ENCODE results near the gene CNTROB.

The CNTROB gene

GRCh38 chr17:7989781-7990655 is 58.0 kb downstream of the CNTROB start:
- FAIRE-seq: no peak

GRCh38 chr17:7992516-7992915 is 60.5 kb downstream of the CNTROB start:
- FAIRE-seq: no peak

- no peak for FAIRE-seq
Measured at GRCh38 chr17:7992924-7993323, 60.9 kb downstream of the CNTROB start.

DNA sequence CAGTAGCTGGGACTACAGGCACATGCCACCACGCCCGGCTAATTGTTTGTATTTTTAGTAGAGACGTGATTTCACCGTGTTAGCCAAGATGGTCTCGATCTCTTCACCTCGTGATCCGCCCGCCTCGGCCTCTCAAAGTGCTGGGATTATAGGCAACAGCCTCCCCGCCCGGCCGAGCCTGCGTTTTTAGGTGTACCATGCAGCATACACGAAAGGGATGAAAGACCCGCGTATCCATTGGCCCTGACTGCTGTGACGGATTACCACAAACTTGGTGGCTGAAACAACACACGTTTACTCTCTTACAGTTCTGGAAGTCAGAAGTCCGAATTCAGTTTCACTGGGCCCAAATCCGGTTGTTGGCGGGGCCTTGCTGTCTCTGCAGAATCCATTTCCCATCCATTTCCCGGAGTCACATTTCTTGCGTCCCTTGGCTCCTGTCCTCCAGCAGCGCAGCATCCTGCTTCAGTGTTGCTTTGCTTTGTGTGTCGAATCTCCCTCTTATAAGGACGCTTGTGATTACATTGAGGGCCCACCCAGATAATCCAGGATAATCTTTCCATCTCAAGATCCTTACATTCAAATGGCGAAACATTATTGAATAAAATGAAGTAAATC is 62.1 kb downstream of the CNTROB start:
- FAIRE-seq: no peak

DNA sequence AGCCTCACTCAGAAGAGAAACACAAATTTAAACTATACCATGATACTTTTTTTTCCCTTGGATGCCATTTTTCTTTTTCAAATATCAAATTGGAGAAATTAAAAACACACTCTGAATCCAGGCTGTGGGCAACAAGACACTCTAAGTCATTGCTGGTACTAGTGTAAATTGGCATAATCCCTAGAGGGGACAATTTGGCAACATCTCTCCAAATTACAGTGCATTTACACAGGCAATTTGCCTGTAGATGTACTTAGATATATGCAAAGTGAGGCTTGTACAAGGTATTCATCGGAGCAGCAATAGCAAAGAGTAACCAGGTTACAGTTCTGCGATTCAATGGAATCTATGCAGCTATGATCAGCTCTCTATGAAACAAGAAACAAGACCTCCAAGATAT is 63.7 kb downstream of the CNTROB start:
- no peak for FAIRE-seq

GRCh38 chr17:7997186-7997585 is 65.2 kb downstream of the CNTROB start:
- no peak for FAIRE-seq

All from endometrium (tissue), 2 donors.